Thyroid gland (tissue), 4 donors: Measurements from ENCODE around the gene DLG2. TPM values are rescaled to one million over a fixed set of nuclear protein-coding genes. Genes with fewer than 3 reads are reported as not detected.
"Not testable (repeated sequence)": the region's sequence is repeated elsewhere in the genome, so short reads cannot be mapped to it uniquely, and the experiment has no call there.

Source experiments
- DNase-seq, 2 donors: peaks; one replicate each; pipeline ENCODE4 v3.0.0-alpha.2; 2019
- H3K27ac ChIP-seq, 3 donors: fragments of 200-600 bp; sonication (generic); 1 replicate in 2 of 3; 2 replicates in 1 of 3; pipeline ENCODE4 v1.5.1; 2016 to 2019; ENCODE audit warnings: mild to moderate bottlenecking in 1 of 3, moderate library complexity in 1 of 3
- H3K27me3 ChIP-seq: fragments of 200-600 bp; sonication (generic); one replicate; pipeline ENCODE4 v1.5.1; 2019
- H3K36me3 ChIP-seq, 2 donors: fragments of 200-600 bp; sonication (generic); one replicate each; pipeline ENCODE4 v1.5.1; 2016 to 2019
- H3K4me1 ChIP-seq, 2 donors: fragments of 200-600 bp; sonication (generic); one replicate each; pipeline ENCODE4 v1.5.1; 2017 to 2019
- H3K4me3 ChIP-seq, 3 donors: fragments of 200-600 bp; sonication (generic); replicated peaks in 1 of 3; 1 replicate in 2 of 3; 2 replicates in 1 of 3; pipeline ENCODE4 v1.5.1; 2016; ENCODE audit warnings: mild to moderate bottlenecking in 1 of 3
- H3K9me3 ChIP-seq: fragments of 200-600 bp; sonication (generic); one replicate; pipeline ENCODE4 v1.5.1; 2017
- POLR2A ChIP-seq, 2 donors: fragments of 450-650 bp; IDR thresholded peaks; one replicate each; pipeline ENCODE4 v1.6.1; 2017; ENCODE audit warnings: antibody characterized with exemption in 2 of 2, mild to moderate bottlenecking in 2 of 2, moderate library complexity in 1 of 2
- WGBS, 2 donors: methylation state at CpG; one replicate each; pipeline ENCODE4 v1.1.5; 2017; 5-methylcytosine and 5-hydroxymethylcytosine counted together
- intact Hi-C: fragments of 100-400 bp; cut with DNase I; formaldehyde crosslinking; loops from one replicate; pipeline ENCODE4 v1.15.1; 2023
- total RNA-seq, 4 donors: library from RNA; depleted of rRNA; stranded (reverse); fragments of >200 nt; gene quantifications; one replicate each; pipeline ENCODE4 v1.2.3, GENCODE V29; 2016
- TF ChIP-seq, protein P1 (sequence below), 6 experiments: fragments of 200-600 bp in 3 of 6; fragments of 450-650 bp in 3 of 6; sonication (generic) in 3 of 6; IDR thresholded peaks; one replicate each; pipeline ENCODE4 v1.5.1; 2016 to 2019; ENCODE audit warnings: antibody characterized with exemption in 6 of 6, mild to moderate bottlenecking in 2 of 6, inconsistent platforms in 1 of 6, moderate library complexity in 1 of 6

The DLG2 gene
- total RNA-seq, 4 donors from 2014 or later: 29.4 to 79.4 (median 42.4) TPM

DNA sequence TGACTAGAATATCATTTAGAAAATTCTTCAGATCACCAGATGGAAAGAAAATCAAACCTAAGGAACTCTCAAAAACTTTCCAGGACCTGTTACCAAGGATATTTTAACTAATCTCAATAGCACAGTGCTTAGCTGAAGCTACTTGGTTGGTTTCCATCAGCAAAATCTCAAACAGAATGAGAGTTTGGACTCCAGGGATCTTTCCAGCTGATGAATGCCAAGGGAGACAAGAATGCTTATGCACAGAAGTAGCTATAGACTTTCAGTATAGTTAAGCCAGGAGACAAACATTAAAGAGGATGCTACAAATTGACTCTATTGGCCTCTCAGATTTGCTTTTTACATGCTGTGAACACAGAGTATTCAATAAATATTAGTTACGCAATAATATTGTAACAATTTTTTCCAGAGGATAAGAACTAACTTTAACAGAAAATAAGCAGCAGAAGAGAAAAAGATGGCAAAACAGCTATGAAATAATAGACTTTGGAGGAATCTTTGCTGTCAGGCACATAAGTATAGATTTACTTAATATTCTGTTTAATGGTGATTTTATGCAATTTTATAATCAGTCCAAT, 331.4 kb downstream of the DLG2 start:
- H3K27me3 ChIP-seq: no peaks in the 10 kb centered on the region
- no peaks in the 10 kb centered on the region for H3K9me3 ChIP-seq
- H3K27ac ChIP-seq: no peak overlapping the region
- H3K4me3 ChIP-seq: no peak overlapping the region
- 91 to 92% methylated on average over 1 of the region's 1 CpG for WGBS, 2 donors
- intact Hi-C loops: no loop called here
- no peaks in the 10 kb centered on the region for H3K36me3 ChIP-seq
- TF ChIP-seq, protein P1, sequence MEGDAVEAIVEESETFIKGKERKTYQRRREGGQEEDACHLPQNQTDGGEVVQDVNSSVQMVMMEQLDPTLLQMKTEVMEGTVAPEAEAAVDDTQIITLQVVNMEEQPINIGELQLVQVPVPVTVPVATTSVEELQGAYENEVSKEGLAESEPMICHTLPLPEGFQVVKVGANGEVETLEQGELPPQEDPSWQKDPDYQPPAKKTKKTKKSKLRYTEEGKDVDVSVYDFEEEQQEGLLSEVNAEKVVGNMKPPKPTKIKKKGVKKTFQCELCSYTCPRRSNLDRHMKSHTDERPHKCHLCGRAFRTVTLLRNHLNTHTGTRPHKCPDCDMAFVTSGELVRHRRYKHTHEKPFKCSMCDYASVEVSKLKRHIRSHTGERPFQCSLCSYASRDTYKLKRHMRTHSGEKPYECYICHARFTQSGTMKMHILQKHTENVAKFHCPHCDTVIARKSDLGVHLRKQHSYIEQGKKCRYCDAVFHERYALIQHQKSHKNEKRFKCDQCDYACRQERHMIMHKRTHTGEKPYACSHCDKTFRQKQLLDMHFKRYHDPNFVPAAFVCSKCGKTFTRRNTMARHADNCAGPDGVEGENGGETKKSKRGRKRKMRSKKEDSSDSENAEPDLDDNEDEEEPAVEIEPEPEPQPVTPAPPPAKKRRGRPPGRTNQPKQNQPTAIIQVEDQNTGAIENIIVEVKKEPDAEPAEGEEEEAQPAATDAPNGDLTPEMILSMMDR (IDR thresholded peaks at IDR 0.05): no peak
- no peak for TF ChIP-seq POLR2A (IDR thresholded peaks at IDR 0.05)
- H3K4me1 ChIP-seq: peaks cover 8 to 11% of the 10 kb centered on the region in 2 donors
- no peak for DNase-seq

DNA sequence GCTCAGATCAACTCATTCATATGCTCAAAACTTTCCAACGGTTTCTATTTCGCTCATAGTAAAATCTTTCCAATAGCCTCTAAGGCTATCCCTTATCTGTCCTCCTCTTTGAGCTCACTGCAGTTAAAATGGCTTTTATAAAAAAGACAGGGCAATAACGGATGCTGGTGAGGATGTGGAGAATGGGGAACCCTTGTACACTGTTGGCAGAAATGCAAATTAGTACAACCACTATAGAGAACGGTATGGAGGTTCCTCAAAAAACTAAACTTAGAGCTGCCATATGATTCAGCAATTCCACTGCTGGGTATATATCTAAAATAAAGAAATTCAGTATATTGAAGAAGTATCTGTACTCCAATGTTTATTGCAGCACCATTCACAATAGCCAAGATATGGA, 345.6 kb downstream of the DLG2 start:
- Histone ChIP-seq H3K36me3 (no peaks in the 10 kb centered on the region), H3K4me1 (no peaks in the 10 kb centered on the region), H3K4me3 (no peak overlapping the region), H3K27me3 (no peaks in the 10 kb centered on the region), H3K27ac (no peak overlapping the region), H3K9me3 (no peaks in the 10 kb centered on the region)
- no peak for DNase-seq
- intact Hi-C loops: no loop called here
- 92 to 93% methylated on average over 4 of the region's 4 CpGs for WGBS, 2 donors
- no peak for TF ChIP-seq POLR2A (IDR thresholded peaks at IDR 0.05)
- TF ChIP-seq, protein P1 (IDR thresholded peaks at IDR 0.05): no peak

DNA sequence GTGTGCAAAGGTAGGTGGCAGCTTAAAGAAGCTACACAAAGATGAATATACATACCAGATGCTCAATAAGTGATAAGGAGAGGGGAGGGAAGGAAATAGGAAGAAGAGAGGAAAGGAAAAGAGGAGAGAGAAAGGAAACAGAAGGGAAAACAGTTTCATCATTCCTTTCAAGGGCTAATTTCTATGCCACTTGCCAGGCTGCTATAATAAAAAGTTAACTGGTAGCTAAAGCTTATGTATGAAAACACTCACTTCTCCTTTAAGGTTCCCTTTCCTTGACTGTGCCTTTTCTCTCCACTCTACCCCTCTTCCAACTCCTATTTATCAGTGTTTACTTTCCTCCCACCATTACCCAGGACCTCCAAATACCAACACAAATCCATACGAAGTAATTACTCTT, 347.9 kb downstream of the DLG2 start:
- no peaks in the 10 kb centered on the region for H3K36me3 ChIP-seq
- WGBS, 2 donors: 55 to 57% methylated on average over 1 of the region's 1 CpG
- no peak overlapping the region for H3K4me3 ChIP-seq
- DNase-seq: no peak
- no peaks in the 10 kb centered on the region for H3K9me3 ChIP-seq
- intact Hi-C loops: no loop called here
- no peaks in the 10 kb centered on the region for H3K27me3 ChIP-seq
- no peak overlapping the region for H3K27ac ChIP-seq
- TF ChIP-seq, protein P1 (IDR thresholded peaks at IDR 0.05): no peak
- TF ChIP-seq POLR2A (IDR thresholded peaks at IDR 0.05): no peak
- no peaks in the 10 kb centered on the region for H3K4me1 ChIP-seq

DNA sequence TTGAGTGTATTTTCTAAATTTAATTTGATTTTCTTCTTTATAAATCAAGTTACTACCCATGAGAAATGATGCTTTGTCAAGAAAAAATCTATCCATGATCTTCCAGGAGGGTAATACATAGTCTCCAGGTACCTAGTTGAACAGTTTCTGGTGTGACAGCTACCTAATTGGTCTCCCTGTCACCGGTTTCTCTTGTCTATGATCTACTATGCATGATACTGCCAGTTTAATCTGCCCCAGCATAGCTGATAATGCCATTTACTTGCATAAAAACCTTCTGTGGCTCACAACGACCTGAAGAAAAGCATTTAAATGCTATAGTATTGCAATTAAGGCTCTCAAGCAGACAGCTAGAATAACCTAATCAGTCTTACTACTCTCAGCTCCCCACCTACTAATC, 349.5 kb downstream of the DLG2 start:
- intact Hi-C loops: no loop called here
- 43 to 50% methylated on average over 2 of the region's 2 CpGs for WGBS, 2 donors
- Histone ChIP-seq H3K4me3 (no peak overlapping the region), H3K9me3 (no peaks in the 10 kb centered on the region), H3K4me1 (no peaks in the 10 kb centered on the region), H3K36me3 (no peaks in the 10 kb centered on the region), H3K27me3 (no peaks in the 10 kb centered on the region), H3K27ac (no peak overlapping the region)
- no peak for TF ChIP-seq POLR2A (IDR thresholded peaks at IDR 0.05)
- TF ChIP-seq, protein P1 (IDR thresholded peaks at IDR 0.05): no peak
- no peak for DNase-seq

DNA sequence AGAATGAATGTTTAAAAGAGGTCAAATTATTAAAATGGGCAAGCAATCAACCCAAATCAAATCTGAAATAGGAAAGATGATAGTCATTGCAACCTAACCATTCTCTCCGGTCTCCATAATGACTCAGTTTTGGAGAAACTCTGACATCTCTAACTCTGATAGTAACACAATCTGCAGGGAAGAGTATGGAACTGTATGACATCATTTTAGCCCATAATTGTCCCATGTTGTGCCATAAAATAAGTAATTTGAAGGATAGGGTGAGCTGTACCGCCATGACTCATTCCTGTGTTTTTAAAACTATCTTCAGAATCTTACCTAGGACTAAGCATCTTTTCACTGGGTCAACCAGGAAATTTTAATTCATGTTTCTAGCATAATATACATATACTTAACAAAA, 350.8 kb downstream of the DLG2 start:
- no peak overlapping the region for H3K27ac ChIP-seq
- TF ChIP-seq POLR2A (IDR thresholded peaks at IDR 0.05): no peak
- TF ChIP-seq, protein P1 (IDR thresholded peaks at IDR 0.05): no peak
- H3K27me3 ChIP-seq: no peaks in the 10 kb centered on the region
- no peaks in the 10 kb centered on the region for H3K4me1 ChIP-seq
- intact Hi-C loops: no loop called here
- no peak for DNase-seq
- H3K36me3 ChIP-seq: no peaks in the 10 kb centered on the region
- 89 to 90% methylated on average over 2 of the region's 2 CpGs for WGBS, 2 donors
- H3K9me3 ChIP-seq: no peaks in the 10 kb centered on the region
- H3K4me3 ChIP-seq: no peak overlapping the region

DNA sequence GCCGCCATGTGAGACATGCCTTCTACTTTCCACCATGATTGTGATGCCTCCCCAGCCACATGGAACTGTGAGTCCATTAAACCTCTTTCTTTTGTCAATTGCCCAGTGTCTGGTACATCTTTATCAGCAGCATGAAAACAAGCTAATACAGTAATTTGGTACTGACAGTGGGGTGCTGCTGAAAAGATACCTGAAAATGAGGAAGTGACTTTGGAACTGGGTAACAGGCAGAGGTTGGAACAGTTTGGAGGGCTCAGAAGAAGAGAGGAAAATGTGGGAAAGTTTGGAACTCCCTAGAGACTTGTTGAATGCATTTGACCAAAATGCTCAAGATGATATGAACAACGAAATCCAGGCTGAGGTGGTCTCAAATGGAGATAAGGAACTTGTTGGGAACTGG, 356.8 kb downstream of the DLG2 start:
- H3K27ac ChIP-seq, H3K27me3 ChIP-seq, DNase-seq, H3K36me3 ChIP-seq, H3K9me3 ChIP-seq, H3K4me3 ChIP-seq, H3K4me1 ChIP-seq, intact Hi-C loops: not testable (repeated sequence)
- WGBS, 2 donors: 84 to 87% methylated on average over 2 of the region's 2 CpGs
